Measurements from ENCODE around the gene TPBGL. TPM values are rescaled to one million over a fixed set of nuclear protein-coding genes. Genes with fewer than 3 reads are reported as not detected.

TPBGL gene
- total RNA-seq, 4 donors from 2014 or later: 0.26 to 0.40 (median 0.33) TPM; not detected in 1

DNA sequence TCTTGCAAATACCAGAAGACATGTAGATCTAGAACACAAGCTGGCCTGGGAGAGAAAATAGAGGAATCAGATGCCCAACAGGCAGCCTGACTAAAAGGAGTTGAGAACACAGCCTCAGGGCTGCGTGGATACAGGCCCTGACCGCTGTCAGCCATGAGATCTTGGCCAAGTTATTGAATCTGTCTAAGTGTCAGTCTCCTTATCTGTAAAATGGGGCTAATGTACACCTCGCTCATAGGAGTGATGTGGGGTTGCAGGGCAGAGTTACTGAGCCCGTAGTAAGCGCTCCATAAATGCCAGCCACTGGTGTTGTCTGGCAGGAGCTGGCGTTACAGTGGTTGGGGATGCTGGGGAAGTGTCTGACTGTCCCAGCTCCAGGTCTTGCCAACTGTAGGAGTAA lies 38.4 kb upstream of the TPBGL start:
- WGBS: 94% methylated on average over 6 of the region's 6 CpGs

DNA sequence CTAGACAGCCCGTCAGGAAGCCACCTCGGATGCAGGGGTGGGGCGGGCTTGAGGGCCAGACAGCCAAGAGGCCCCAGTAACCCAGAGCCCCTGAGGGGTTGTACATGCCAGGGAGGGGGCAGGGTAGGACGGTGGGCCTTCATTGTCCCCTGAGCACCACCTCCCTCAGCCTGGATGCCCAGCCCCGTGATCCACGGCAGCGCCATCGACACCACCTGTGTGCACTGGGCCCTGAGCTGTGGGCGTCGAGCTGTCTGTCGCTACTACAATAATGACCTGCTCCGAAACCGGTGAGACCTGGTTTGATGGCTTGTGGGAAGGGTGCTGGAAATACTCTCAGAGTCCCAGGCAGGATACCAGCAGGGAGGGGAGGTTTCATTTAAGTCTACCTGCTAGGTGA lies 37.4 kb upstream of the TPBGL start:
- 96% methylated on average over 7 of the region's 13 CpGs for WGBS
- no peak for DNase-seq (ENCODE audit: extremely low spot score)
- Histone ChIP-seq H3K9me3 (no peaks in the 10 kb centered on the region), H3K4me1 (peaks cover 0 to 6% (median 0%) of the 10 kb centered on the region in 4 donors), H3K4me3 (no peak overlapping the region), H3K27me3 (peaks cover 0 to 5% (median 0%) of the 10 kb centered on the region in 4 donors), H3K36me3 (peaks cover 0 to 6% (median 0%) of the 10 kb centered on the region in 4 donors), H3K27ac (replicated peaks in 1 of 4) (no peak overlapping the region)
- intact Hi-C loops (cut with DNase I): no loop called here
- TF ChIP-seq, protein P1, sequence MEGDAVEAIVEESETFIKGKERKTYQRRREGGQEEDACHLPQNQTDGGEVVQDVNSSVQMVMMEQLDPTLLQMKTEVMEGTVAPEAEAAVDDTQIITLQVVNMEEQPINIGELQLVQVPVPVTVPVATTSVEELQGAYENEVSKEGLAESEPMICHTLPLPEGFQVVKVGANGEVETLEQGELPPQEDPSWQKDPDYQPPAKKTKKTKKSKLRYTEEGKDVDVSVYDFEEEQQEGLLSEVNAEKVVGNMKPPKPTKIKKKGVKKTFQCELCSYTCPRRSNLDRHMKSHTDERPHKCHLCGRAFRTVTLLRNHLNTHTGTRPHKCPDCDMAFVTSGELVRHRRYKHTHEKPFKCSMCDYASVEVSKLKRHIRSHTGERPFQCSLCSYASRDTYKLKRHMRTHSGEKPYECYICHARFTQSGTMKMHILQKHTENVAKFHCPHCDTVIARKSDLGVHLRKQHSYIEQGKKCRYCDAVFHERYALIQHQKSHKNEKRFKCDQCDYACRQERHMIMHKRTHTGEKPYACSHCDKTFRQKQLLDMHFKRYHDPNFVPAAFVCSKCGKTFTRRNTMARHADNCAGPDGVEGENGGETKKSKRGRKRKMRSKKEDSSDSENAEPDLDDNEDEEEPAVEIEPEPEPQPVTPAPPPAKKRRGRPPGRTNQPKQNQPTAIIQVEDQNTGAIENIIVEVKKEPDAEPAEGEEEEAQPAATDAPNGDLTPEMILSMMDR (IDR thresholded peaks at IDR 0.05): no peak
- TF ChIP-seq POLR2A (IDR thresholded peaks at IDR 0.05; ENCODE audit: low read depth) (no peak), POLR2AphosphoS5 (IDR thresholded peaks at IDR 0.05) (no peak), EP300 (IDR thresholded peaks at IDR 0.05) (no peak)

More for the DNA sequence above, 38.4 kb upstream of the TPBGL start:
- Histone ChIP-seq H3K27ac (replicated peaks in 1 of 4) (no peak overlapping the region), H3K9me3 (no peaks in the 10 kb centered on the region), H3K4me3 (no peak overlapping the region), H3K4me1 (peaks cover 0 to 6% (median 0%) of the 10 kb centered on the region in 4 donors), H3K27me3 (peaks cover 0 to 5% (median 0%) of the 10 kb centered on the region in 4 donors), H3K36me3 (peaks cover 0 to 6% (median 2%) of the 10 kb centered on the region in 4 donors)
- DNase-seq (ENCODE audit: extremely low spot score): no peak
- TF ChIP-seq POLR2AphosphoS5 (IDR thresholded peaks at IDR 0.05) (no peak), EP300 (IDR thresholded peaks at IDR 0.05) (no peak), POLR2A (IDR thresholded peaks at IDR 0.05; ENCODE audit: low read depth) (no peak)
- TF ChIP-seq, protein P1 (IDR thresholded peaks at IDR 0.05): no peak
- intact Hi-C loops (cut with DNase I): no loop called here

DNA sequence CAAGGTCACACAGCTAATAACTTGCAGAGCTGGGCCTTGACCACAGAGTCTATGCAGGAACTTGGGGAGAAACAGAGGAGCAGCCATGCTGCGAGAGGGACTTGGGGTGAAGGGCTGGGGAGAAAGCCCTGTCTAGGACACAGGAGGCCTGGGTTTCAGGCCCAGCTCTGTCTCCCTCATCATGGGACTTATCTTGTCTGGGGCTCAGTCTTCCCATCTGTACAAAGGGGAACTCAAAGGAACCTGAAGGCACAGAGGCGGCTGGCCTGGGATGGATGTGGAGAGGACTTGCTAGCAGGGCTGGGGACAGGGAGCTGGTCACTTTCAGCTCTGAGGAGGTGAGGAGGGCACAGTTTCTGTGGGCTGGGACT lies 36.9 kb upstream of the TPBGL start:
- Histone ChIP-seq H3K36me3 (peaks cover 0 to 6% (median 0%) of the 10 kb centered on the region in 4 donors), H3K4me1 (peaks cover 0 to 6% (median 0%) of the 10 kb centered on the region in 4 donors), H3K27ac (replicated peaks in 1 of 4) (no peak overlapping the region), H3K4me3 (no peak overlapping the region), H3K9me3 (no peaks in the 10 kb centered on the region), H3K27me3 (peaks cover 0 to 6% (median 0%) of the 10 kb centered on the region in 4 donors)
- intact Hi-C loops (cut with DNase I): no loop called here
- WGBS: 96% methylated on average over 2 of the region's 2 CpGs
- no peak for DNase-seq (ENCODE audit: extremely low spot score)
- TF ChIP-seq POLR2AphosphoS5 (IDR thresholded peaks at IDR 0.05) (no peak), EP300 (IDR thresholded peaks at IDR 0.05) (no peak), POLR2A (IDR thresholded peaks at IDR 0.05; ENCODE audit: low read depth) (no peak)
- TF ChIP-seq, protein P1 (IDR thresholded peaks at IDR 0.05): no peak

DNA sequence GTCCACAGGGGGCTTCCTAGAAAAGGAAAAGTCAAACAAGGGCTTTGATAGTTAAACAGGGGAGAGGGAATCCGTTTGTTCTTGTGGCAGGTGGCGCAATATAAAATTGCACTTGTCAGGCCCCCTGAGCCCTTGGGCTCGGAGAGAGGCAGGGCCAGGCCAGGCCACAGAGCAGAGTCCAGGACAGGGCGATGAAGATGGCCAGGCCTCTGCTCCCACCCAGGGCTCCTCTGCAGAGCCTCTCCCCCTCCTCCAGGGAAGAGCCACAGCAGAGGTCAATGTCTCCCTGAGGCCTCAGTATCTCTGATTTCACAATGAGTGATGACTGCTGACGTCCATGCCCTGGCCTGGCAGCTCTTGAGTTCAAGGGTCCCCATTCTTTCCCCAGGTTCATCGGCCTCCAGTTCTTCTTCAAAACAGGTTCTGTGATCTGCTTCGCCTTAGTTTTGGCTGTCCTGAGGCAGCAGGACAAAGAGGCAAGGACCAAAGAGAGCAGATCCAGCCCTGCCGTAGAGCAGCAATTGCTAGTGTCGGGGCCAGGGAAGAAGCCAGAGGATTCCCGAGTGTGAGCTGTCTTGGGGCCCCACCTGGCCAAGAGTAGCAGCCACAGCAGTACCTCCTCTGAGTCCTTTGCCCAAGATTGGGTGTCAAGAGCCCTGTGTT lies 36.4 kb upstream of the TPBGL start:
- peaks cover 0 to 12% (median 0%) of the 10 kb centered on the region in 4 donors for H3K27me3 ChIP-seq
- peaks cover 0 to 2% (median 0%) of the 10 kb centered on the region in 4 donors for H3K36me3 ChIP-seq
- peaks cover 0 to 6% (median 0%) of the 10 kb centered on the region in 4 donors for H3K4me1 ChIP-seq
- no peak for DNase-seq (ENCODE audit: extremely low spot score)
- TF ChIP-seq POLR2AphosphoS5 (IDR thresholded peaks at IDR 0.05): no peak
- no peak for TF ChIP-seq EP300 (IDR thresholded peaks at IDR 0.05)
- TF ChIP-seq, protein P1 (IDR thresholded peaks at IDR 0.05): no peak
- no peak for TF ChIP-seq POLR2A (IDR thresholded peaks at IDR 0.05; ENCODE audit: low read depth)
- WGBS: 90% methylated on average over 10 of the region's 10 CpGs
- no peaks in the 10 kb centered on the region for H3K9me3 ChIP-seq
- no peak overlapping the region for H3K4me3 ChIP-seq
- no peak overlapping the region for H3K27ac ChIP-seq (replicated peaks in 1 of 4)
- intact Hi-C loops (cut with DNase I): no loop called here
